ENCODE measurements around the gene HEXIM2. TPM values are rescaled to one million over a fixed set of nuclear protein-coding genes. Genes with fewer than 3 reads are reported as not detected.

The HEXIM2 gene
- polyA plus RNA-seq (2012; ENCODE audit: insufficient read depth, insufficient read length, low read depth) = 15.9 TPM

- no peaks in the 10 kb centered on the region for H3K27me3 ChIP-seq
- peaks cover 4% of the 10 kb centered on the region for H3K36me3 ChIP-seq
- peak within 1 kb of the TSS; percentile 87 for H3K4me3 ChIP-seq (ENCODE audit: low read depth, low read length)
- no peaks in the 10 kb centered on the region for H3K9me3 ChIP-seq
- TF ChIP-seq CTCF (IDR thresholded peaks at IDR 0.05; ENCODE audit: low read depth, low read length) = no peak
- peaks cover 11% of the 10 kb centered on the region; the same call in 1 of the 2 replicates for H3K4me1 ChIP-seq
- DNase-seq = peak; percentile 96
These were observed at the start of gene HEXIM2 for GRCh38 chr17:45161288-45162024. TSS of gene HEXIM2 (plus strand) at chr17:45161875. CDS start at chr17:45162794, 919 bp downstream.

GRCh38 chr17:45112559-45113423, 48.9 kb upstream of the HEXIM2 start:
- TF ChIP-seq CTCF (IDR thresholded peaks at IDR 0.05; ENCODE audit: low read depth, low read length) = no peak
- no peaks in the 10 kb centered on the region for H3K9me3 ChIP-seq
- peaks cover 13% of the 10 kb centered on the region for H3K36me3 ChIP-seq
- DNase-seq = no peak
- no peak overlapping the region for H3K4me3 ChIP-seq (ENCODE audit: low read depth, low read length)
- no peaks in the 10 kb centered on the region; the same call in 1 of the 2 replicates for H3K4me1 ChIP-seq
- no peaks in the 10 kb centered on the region for H3K27me3 ChIP-seq

- Histone ChIP-seq H3K36me3 (peaks cover 12% of the 10 kb centered on the region), H3K4me3 (ENCODE audit: low read depth, low read length) (no peak overlapping the region), H3K9me3 (no peaks in the 10 kb centered on the region), H3K27me3 (no peaks in the 10 kb centered on the region), H3K4me1 (no peaks in the 10 kb centered on the region; the same call in 1 of the 2 replicates)
- no peak for DNase-seq
- TF ChIP-seq CTCF (IDR thresholded peaks at IDR 0.05; ENCODE audit: low read depth, low read length) = no peak
These were observed 48.3 kb upstream of the HEXIM2 start for GRCh38 chr17:45113424-45113754.

- peaks cover 3% of the 10 kb centered on the region for H3K36me3 ChIP-seq
- TF ChIP-seq CTCF (IDR thresholded peaks at IDR 0.05; ENCODE audit: low read depth, low read length) = no peak
- H3K4me3 ChIP-seq (ENCODE audit: low read depth, low read length) = no peak overlapping the region
- DNase-seq = no peak
- no peaks in the 10 kb centered on the region for H3K27me3 ChIP-seq
- H3K9me3 ChIP-seq = no peaks in the 10 kb centered on the region
- H3K4me1 ChIP-seq = no peaks in the 10 kb centered on the region; the same call in 1 of the 2 replicates
These were observed 47.4 kb upstream of the HEXIM2 start for GRCh38 chr17:45114117-45114932.

- no peaks in the 10 kb centered on the region for H3K9me3 ChIP-seq
- no peaks in the 10 kb centered on the region for H3K36me3 ChIP-seq
- H3K4me3 ChIP-seq (ENCODE audit: low read depth, low read length) = no peak overlapping the region
- H3K4me1 ChIP-seq = no peaks in the 10 kb centered on the region; the same call in 1 of the 2 replicates
- DNase-seq = no peak
- no peaks in the 10 kb centered on the region for H3K27me3 ChIP-seq
- TF ChIP-seq CTCF (IDR thresholded peaks at IDR 0.05; ENCODE audit: low read depth, low read length) = no peak
These were observed 46.6 kb upstream of the HEXIM2 start for GRCh38 chr17:45115015-45115625.

All from BE2C (cell line).